GM10266 (cell line): ENCODE measurements around the gene ADNP.

ENCODE experiments used
- DNase-seq: peaks from one replicate; pipeline ENCODE4 v3.0.0; 2012; ENCODE audit errors: extremely low spot score
- CTCF ChIP-seq: IDR thresholded peaks from 2 replicates; pipeline ENCODE4 v1.5.1; 2012; ENCODE audit warnings: mild to moderate bottlenecking, low read depth; ENCODE audit not compliant: control insufficient read depth, insufficient read depth; ENCODE audit errors: missing control alignments

The ADNP gene

GRCh38 chr20:50855498-50856474 is 75.5 kb downstream of the ADNP start:
- no peak for TF ChIP-seq CTCF
- no peak for DNase-seq

DNA sequence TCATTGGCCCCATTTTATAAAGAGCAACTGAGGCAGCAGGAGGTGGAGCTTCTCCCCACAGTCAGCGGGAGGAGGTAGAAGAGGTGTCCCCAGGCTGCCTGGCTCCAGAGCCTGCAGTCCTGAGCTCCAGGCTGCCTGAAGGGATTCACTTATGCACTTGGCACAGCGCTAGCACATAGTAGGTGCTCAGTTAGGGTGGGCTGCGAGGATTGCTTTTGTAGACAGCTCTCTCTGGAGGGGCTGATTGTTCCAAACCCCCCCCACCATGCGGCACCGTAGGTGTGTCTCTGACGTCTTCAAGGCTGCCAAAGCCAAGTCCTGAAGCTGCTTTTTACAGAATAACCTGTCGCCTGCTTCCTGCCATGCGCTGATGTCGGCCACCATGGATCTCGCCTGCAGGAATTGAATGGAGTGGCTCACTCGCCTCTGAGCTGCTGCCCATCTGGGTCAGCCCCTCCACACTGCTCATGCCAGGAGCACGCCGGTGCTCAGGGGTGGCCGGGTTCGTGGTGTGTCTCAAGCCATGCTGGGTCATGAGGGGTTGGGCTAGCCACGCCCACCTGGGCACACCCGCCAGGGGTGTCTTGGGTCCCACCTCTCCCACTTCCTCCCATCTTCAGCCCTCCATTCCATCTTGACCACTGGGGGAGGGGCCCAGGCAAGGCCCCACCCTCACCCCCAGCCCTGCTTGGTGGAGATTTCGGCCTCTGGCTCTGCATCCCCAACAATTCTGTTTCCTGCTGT is 76.6 kb downstream of the ADNP start:
- DNase-seq: no peak
- no peak for TF ChIP-seq CTCF

DNA sequence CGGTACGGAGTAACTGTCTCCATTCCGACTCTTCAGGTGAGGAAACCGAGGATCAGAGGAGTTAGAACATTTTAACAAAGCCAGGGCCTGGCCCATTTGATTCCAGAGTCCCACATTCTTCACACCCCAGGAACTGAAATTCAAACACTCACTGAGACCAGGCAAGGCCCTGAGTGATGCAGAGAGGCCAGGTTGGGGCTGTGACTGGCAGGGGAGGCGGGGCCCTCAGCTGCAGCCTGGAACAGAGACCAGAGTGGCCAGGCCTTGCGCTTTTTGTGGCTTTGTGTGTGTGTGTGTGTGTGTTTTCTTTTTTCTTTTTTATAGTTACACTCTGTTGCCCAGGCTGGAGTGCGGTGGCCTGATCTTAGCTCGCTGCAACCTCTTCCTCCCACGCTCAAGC is 79.2 kb downstream of the ADNP start:
- no peak for TF ChIP-seq CTCF
- no peak for DNase-seq

GRCh38 chr20:50850721-50851286 is 80.4 kb downstream of the ADNP start:
- DNase-seq: no peak
- no peak for TF ChIP-seq CTCF

- DNase-seq: no peak
- no peak for TF ChIP-seq CTCF
These were observed 82.2 kb downstream of the ADNP start for GRCh38 chr20:50848846-50849673.

DNA sequence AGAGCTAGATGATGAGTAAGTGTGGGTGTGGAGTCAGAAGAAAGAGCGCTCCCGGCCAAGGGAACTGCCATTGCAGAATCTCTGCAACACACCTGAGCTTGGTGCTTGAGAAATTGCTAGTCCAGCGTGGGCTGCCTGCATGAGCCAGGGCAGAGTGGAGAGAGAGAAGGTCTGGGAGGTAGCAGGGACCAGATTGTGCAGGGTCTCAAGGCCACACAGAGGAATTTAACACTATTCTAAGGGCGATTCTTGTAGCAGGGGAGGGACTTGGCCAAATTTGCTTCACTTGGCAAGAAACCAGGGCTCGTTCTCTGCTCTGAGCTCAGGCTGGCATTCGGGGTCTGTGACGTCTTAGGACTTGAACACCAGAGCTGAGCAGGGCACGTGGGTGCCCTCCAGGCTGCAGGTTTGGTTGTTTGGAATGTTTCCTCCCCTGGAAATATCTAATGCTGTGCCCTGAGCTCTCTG is 82.9 kb downstream of the ADNP start:
- no peak for DNase-seq
- TF ChIP-seq CTCF: no peak
